Measurements from ENCODE around the gene BSG.

GRCh38 chr19:585551-586110, 13.2 kb downstream of the BSG start:
- TF ChIP-seq CTCF (IDR thresholded peaks at IDR 0.05) = no peak
- no peak for TF ChIP-seq EP300 (IDR thresholded peaks at IDR 0.05)

All from esophagus muscularis mucosa (tissue), 3 donors.